B cell (primary cell): ENCODE results near the gene KRT34.

Experiments used
- EZH2 ChIP-seq: IDR thresholded peaks from 2 replicates; pipeline ENCODE4 v1.6.1; 2012; ENCODE audit warnings: borderline replicate concordance, low read depth, mild to moderate bottlenecking, moderate library complexity, low read length; ENCODE audit not compliant: insufficient read depth, poor library complexity, severe bottlenecking
- TF ChIP-seq, protein P1 (sequence below): fragments of 200-600 bp; IDR thresholded peaks from one replicate; pipeline ENCODE4 v1.8.0; 2022; ENCODE audit warnings: antibody characterized with exemption, mild to moderate bottlenecking

- TF ChIP-seq, protein P1, sequence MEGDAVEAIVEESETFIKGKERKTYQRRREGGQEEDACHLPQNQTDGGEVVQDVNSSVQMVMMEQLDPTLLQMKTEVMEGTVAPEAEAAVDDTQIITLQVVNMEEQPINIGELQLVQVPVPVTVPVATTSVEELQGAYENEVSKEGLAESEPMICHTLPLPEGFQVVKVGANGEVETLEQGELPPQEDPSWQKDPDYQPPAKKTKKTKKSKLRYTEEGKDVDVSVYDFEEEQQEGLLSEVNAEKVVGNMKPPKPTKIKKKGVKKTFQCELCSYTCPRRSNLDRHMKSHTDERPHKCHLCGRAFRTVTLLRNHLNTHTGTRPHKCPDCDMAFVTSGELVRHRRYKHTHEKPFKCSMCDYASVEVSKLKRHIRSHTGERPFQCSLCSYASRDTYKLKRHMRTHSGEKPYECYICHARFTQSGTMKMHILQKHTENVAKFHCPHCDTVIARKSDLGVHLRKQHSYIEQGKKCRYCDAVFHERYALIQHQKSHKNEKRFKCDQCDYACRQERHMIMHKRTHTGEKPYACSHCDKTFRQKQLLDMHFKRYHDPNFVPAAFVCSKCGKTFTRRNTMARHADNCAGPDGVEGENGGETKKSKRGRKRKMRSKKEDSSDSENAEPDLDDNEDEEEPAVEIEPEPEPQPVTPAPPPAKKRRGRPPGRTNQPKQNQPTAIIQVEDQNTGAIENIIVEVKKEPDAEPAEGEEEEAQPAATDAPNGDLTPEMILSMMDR: no peak
- no peak for TF ChIP-seq EZH2
Measured at GRCh38 chr17:41351177-41351576, 30.9 kb downstream of the KRT34 start.
